SK-N-MC (cell line): ENCODE results near the gene WNT10A.

Source experiments
- EZH2 ChIP-seq: fragments of 200-600 bp; sonication (generic); IDR thresholded peaks from one replicate; pipeline ENCODE4 v1.6.1; 2017; ENCODE audit warnings: antibody characterized with exemption
- POLR2AphosphoS5 ChIP-seq: IDR thresholded peaks from 2 replicates; pipeline ENCODE4 v1.6.1; 2012; ENCODE audit warnings: mild to moderate bottlenecking, low read depth, low read length, borderline replicate concordance

DNA sequence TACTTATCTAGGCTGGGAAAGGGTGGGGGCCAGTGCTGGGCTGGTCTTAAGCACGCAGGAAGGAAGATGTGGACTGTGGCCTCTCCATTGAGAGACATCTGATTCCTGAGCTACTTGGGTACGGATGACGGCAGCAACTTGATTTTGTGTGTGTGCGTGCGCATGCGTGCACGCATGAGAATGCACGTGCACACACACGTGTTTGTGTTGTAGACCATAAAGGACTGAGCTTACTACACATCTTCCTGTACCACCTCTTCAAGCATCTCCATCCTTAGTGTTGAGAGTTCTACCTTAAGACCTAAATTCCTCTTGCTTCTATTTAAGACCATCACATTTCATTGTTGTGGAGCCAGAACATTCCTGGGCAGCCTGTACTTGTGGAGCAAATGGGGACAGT, 11.6 kb upstream of the WNT10A start:
- no peak for TF ChIP-seq EZH2
- TF ChIP-seq POLR2AphosphoS5 = no peak
